ENCODE data around the gene CNGA2. TPM values are rescaled to one million over a fixed set of nuclear protein-coding genes. Genes with fewer than 3 reads are reported as not detected.

The CNGA2 gene
- polyA plus RNA-seq, 3 donors: not detected

DNA sequence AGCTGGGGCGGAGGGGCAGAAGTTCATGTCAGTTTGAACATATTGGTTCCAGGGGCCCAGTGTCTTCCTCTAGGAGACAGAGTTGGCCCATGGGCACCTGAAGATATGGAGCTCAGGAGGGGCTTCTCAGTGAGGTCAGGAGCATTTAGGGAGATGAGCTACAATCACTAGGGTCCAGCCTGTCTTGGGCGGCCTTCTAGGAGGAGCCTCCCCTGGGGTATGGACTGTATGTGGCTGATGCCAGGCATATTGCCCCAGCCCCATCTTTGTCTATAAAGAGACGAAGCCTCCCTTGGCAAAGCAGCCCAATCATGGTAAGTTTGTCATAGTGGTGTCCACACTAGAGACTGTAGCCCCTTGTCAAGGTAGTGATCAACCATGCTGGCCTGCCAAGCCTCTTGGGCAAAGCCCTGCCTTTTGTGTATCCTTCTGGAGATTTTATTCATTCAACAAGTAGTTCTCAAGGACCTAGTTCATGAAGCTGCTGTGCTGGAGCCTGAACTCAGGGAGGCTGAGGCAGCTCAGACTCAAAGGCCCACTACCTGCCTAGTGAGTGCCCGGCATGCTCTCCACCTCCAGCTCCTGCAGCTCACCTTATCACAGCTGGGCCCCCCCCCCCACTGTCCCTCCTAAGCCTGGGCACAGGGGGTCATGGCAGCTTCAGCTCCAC lies 5.4 kb upstream of the CNGA2 start:
- TF ChIP-seq, protein P1, sequence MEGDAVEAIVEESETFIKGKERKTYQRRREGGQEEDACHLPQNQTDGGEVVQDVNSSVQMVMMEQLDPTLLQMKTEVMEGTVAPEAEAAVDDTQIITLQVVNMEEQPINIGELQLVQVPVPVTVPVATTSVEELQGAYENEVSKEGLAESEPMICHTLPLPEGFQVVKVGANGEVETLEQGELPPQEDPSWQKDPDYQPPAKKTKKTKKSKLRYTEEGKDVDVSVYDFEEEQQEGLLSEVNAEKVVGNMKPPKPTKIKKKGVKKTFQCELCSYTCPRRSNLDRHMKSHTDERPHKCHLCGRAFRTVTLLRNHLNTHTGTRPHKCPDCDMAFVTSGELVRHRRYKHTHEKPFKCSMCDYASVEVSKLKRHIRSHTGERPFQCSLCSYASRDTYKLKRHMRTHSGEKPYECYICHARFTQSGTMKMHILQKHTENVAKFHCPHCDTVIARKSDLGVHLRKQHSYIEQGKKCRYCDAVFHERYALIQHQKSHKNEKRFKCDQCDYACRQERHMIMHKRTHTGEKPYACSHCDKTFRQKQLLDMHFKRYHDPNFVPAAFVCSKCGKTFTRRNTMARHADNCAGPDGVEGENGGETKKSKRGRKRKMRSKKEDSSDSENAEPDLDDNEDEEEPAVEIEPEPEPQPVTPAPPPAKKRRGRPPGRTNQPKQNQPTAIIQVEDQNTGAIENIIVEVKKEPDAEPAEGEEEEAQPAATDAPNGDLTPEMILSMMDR (IDR thresholded peaks at IDR 0.05): no peak
- H3K4me3 Mint-ChIP-seq: no peak overlapping the region
- Histone ChIP-seq H3K36me3 (replicated peaks in 1 of 2; ENCODE audit: control insufficient read depth in 1 of 2, insufficient read depth in 2 of 2, low read length in 2 of 2) (no peaks in the 10 kb centered on the region), H3K79me2 (ENCODE audit: insufficient read depth, low read length) (no peaks in the 10 kb centered on the region), H3K9ac (ENCODE audit: insufficient read depth, low read length, poor library complexity, severe bottlenecking) (no peak overlapping the region), H3K4me3 (replicated peaks in 1 of 3; ENCODE audit: low read depth in 2 of 3, low read length in 3 of 3) (no peak overlapping the region), H3K4me2 (replicated peaks; ENCODE audit: extremely low read depth, low read length, poor library complexity, severe bottlenecking) (no peak overlapping the region), H3K9me3 (replicated peaks in 1 of 2; ENCODE audit: control insufficient read depth in 1 of 2, insufficient read depth in 1 of 2, low read length in 2 of 2) (no peaks in the 10 kb centered on the region), H3K27me3 (ENCODE audit: control insufficient read depth in 2 of 2, insufficient read depth in 2 of 2, low read length in 2 of 2) (no peaks in the 10 kb centered on the region), H2AFZ (ENCODE audit: insufficient read depth, low read depth, low read length, poor library complexity, severe bottlenecking) (no peak overlapping the region), H3K4me1 (ENCODE audit: control insufficient read depth in 1 of 2, insufficient read depth in 2 of 2, low read length in 2 of 2) (peaks cover 6% of the 10 kb centered on the region in 2 donors), H3K27ac (ENCODE audit: low read depth in 1 of 2, low read length in 2 of 2) (no peak overlapping the region), H4K20me1 (ENCODE audit: insufficient read depth, low read length) (no peaks in the 10 kb centered on the region)
- WGBS (ENCODE audit: insufficient coverage): no CpG with 5 or more reads among the region's 4 CpGs
- no peaks in the 10 kb centered on the region for H3K9me3 Mint-ChIP-seq
- peaks cover 10% of the 10 kb centered on the region for H3K4me1 Mint-ChIP-seq
- DNase-seq: no peak
- H3K27ac Mint-ChIP-seq: no peak overlapping the region
- peaks cover 6 to 15% (median 9%) of the 10 kb centered on the region in 3 donors for H3K27me3 Mint-ChIP-seq (ENCODE audit: low read depth in 3 of 3)
- intact Hi-C loops (cut with micrococcal nuclease): no loop called here
- H3K36me3 Mint-ChIP-seq: no peaks in the 10 kb centered on the region

DNA sequence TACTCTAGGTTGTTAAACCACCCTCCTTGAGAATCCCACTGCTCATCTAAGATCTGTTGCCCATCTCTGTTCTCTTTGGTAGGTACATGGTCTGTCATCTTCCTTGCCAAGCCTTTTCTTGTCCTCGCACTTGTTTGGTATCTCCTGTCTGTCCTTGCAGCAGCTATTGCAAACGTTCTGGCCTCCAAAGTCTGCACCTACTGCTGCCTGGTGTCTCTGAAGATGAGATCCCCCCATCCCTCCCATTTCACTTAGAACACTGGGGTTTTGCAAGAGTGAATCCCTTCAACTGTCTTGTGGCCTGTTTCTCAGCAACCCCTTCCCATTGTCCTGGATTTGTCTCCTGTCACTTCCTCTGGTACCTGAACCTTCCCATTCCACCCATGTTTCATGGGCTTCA lies 673 bp downstream of the CNGA2 start:
- no peaks in the 10 kb centered on the region for H3K79me2 ChIP-seq (ENCODE audit: insufficient read depth, low read length)
- no peak overlapping the region for H3K4me3 ChIP-seq (replicated peaks in 1 of 3; ENCODE audit: low read depth in 2 of 3, low read length in 3 of 3)
- Mint-ChIP-seq H3K4me3 (no peak overlapping the region), H3K36me3 (no peaks in the 10 kb centered on the region), H3K9me3 (peaks cover 0 to 5% (median 0%) of the 10 kb centered on the region in 7 donors), H3K27me3 (ENCODE audit: low read depth in 3 of 3) (peaks cover 5 to 14% (median 11%) of the 10 kb centered on the region in 3 donors), H3K4me1 (no peaks in the 10 kb centered on the region), H3K27ac (no peak overlapping the region)
- no peak for DNase-seq
- no peak overlapping the region for H3K9ac ChIP-seq (ENCODE audit: insufficient read depth, low read length, poor library complexity, severe bottlenecking)
- 90% methylated on average over 2 of the region's 2 CpGs for WGBS (ENCODE audit: insufficient coverage)
- no peaks in the 10 kb centered on the region for H3K9me3 ChIP-seq (replicated peaks in 1 of 2; ENCODE audit: control insufficient read depth in 1 of 2, insufficient read depth in 1 of 2, low read length in 2 of 2)
- no peaks in the 10 kb centered on the region for H4K20me1 ChIP-seq (ENCODE audit: insufficient read depth, low read length)
- H3K27ac ChIP-seq (ENCODE audit: low read depth in 1 of 2, low read length in 2 of 2): no peak overlapping the region
- H3K4me1 ChIP-seq (ENCODE audit: control insufficient read depth in 1 of 2, insufficient read depth in 2 of 2, low read length in 2 of 2): no peaks in the 10 kb centered on the region
- H3K27me3 ChIP-seq (ENCODE audit: control insufficient read depth in 2 of 2, insufficient read depth in 2 of 2, low read length in 2 of 2): no peaks in the 10 kb centered on the region
- no peaks in the 10 kb centered on the region for H3K36me3 ChIP-seq (replicated peaks in 1 of 2; ENCODE audit: control insufficient read depth in 1 of 2, insufficient read depth in 2 of 2, low read length in 2 of 2)
- no peak overlapping the region for H2AFZ ChIP-seq (ENCODE audit: insufficient read depth, low read depth, low read length, poor library complexity, severe bottlenecking)
- TF ChIP-seq, protein P1 (IDR thresholded peaks at IDR 0.05): no peak
- intact Hi-C loops (cut with micrococcal nuclease): no loop called here
- H3K4me2 ChIP-seq (replicated peaks; ENCODE audit: extremely low read depth, low read length, poor library complexity, severe bottlenecking): no peak overlapping the region

All from CD14-positive monocyte (primary cell).